ENCODE results near the gene TGFBR3.
"Not testable (repeated sequence)": the region's sequence is repeated elsewhere in the genome, so short reads cannot be mapped to it uniquely, and the experiment has no call there.

The TGFBR3 gene

DNA sequence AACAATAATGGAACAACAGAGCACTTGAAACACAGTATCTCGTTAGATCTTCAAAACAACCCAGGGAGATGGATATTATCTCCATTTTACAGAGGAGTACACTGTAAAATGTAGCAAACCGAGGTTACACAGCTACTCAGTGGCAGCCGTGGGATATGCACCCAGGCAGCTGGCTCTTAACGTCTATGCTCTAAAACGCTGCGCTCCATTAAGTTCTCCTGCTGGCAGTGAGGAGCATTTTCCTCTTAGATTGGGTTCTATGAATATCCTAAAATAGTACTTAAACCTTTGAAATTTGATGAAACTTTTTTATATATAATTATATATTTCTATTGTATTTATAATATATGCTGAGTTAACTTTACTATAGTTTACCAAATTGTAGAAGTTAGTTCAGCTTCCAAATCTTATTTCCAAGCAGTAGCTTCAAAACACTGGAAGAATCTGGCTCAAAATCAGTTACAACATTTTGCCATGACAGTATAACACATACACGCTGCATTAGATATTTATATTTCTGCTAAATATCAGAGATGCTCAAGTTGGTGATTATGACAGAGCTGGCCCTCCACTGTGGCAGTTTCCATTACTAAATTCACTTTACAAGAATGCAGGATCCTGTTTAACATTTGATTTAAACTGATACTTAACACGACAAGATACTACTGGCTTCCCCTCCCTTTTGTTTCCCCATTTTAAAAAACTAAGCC is 49.5 kb downstream of the TGFBR3 start:
- no peak overlapping the region for H3K27ac ChIP-seq
- CTCF ChIA-PET, result no interaction called here
- DNase-seq (ENCODE audit: low spot score), result no peak
- TF ChIP-seq, protein P1, sequence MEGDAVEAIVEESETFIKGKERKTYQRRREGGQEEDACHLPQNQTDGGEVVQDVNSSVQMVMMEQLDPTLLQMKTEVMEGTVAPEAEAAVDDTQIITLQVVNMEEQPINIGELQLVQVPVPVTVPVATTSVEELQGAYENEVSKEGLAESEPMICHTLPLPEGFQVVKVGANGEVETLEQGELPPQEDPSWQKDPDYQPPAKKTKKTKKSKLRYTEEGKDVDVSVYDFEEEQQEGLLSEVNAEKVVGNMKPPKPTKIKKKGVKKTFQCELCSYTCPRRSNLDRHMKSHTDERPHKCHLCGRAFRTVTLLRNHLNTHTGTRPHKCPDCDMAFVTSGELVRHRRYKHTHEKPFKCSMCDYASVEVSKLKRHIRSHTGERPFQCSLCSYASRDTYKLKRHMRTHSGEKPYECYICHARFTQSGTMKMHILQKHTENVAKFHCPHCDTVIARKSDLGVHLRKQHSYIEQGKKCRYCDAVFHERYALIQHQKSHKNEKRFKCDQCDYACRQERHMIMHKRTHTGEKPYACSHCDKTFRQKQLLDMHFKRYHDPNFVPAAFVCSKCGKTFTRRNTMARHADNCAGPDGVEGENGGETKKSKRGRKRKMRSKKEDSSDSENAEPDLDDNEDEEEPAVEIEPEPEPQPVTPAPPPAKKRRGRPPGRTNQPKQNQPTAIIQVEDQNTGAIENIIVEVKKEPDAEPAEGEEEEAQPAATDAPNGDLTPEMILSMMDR (conservative IDR thresholded peaks at IDR 0.05; ENCODE audit: low read depth), result no peak
- POLR2A ChIA-PET (ENCODE audit: low non-redundant PET), result no interaction called here

DNA sequence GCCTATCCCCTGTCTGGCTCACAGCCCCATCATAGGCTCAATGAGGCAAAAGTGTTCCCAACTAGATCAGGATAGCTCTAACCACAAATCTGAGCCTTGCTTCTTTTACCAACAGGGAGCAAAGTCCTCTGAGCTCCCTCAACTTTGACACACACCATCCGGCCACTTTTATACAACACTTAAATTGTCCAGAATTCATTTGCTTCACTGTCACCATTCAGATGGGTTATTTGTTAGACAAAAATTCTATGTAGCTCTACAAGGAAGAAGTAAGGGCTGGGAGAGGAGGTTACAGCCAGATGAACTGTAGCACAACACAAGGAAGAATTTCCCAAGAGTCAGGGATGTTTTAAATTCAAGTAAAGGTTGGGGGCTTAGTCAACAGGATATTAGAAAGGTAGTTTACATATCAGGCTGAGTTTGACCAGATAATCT is 50.8 kb downstream of the TGFBR3 start:
- CTCF ChIA-PET, result interaction anchor here (0.6 kb wide), 1 partner anchor 426 kb away, joined by 4 read pairs; no protein-coding TSS in a partner anchor

GRCh38 chr1:91834549-91834948 is 51.4 kb downstream of the TGFBR3 start:
- CTCF ChIA-PET, result interaction anchor here (0.6 kb wide), 1 partner anchor 425 kb away, joined by 4 read pairs; no protein-coding TSS in a partner anchor
- DNase-seq (ENCODE audit: low spot score); H3K27ac ChIP-seq; POLR2A ChIA-PET (ENCODE audit: low non-redundant PET): not testable (repeated sequence)

More for the DNA sequence above, 50.8 kb downstream of the TGFBR3 start:
- no peak for DNase-seq (ENCODE audit: low spot score)
- POLR2A ChIA-PET (ENCODE audit: low non-redundant PET), result no interaction called here
- no peak overlapping the region for H3K27ac ChIP-seq
- TF ChIP-seq, protein P1 (conservative IDR thresholded peaks at IDR 0.05; ENCODE audit: low read depth), result no peak

DNA sequence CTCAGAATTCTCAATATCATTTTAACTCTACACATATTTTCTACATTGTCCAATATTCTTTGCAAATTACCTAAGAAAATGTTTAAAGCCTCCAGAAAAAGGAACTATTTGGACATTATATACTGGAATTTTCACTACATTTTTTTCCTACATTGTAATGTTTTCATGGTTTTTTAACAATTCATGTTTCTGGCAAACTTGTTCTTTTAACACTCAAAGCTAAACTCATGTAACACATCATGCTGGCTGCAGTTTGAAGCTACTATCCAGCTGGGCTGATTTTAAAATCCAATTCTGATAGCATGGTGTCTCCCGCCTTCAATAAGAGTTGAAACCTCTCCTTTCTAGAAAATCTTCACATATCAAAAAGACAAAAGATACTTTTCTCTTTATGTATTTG is 52.0 kb downstream of the TGFBR3 start:
- TF ChIP-seq, protein P1 (conservative IDR thresholded peaks at IDR 0.05; ENCODE audit: low read depth), result no peak
- POLR2A ChIA-PET (ENCODE audit: low non-redundant PET), result no interaction called here
- no peak for DNase-seq (ENCODE audit: low spot score)
- CTCF ChIA-PET, result no interaction called here
- no peak overlapping the region for H3K27ac ChIP-seq

- CTCF ChIA-PET, result interaction anchor here (0.6 to 0.7 kb wide), 4 partner anchors 31 to 903 kb away, joined by 3 to 4 read pairs (median 4); no protein-coding TSS in a partner anchor
- H3K27ac ChIP-seq, result peak overlapping the region; percentile 53
- no peak for DNase-seq (ENCODE audit: low spot score)
- POLR2A ChIA-PET (ENCODE audit: low non-redundant PET), result no interaction called here
- TF ChIP-seq, protein P1 (conservative IDR thresholded peaks at IDR 0.05; ENCODE audit: low read depth), result no peak
Observed at GRCh38 chr1:91831132-91831930, 54.6 kb downstream of the TGFBR3 start.

DNA sequence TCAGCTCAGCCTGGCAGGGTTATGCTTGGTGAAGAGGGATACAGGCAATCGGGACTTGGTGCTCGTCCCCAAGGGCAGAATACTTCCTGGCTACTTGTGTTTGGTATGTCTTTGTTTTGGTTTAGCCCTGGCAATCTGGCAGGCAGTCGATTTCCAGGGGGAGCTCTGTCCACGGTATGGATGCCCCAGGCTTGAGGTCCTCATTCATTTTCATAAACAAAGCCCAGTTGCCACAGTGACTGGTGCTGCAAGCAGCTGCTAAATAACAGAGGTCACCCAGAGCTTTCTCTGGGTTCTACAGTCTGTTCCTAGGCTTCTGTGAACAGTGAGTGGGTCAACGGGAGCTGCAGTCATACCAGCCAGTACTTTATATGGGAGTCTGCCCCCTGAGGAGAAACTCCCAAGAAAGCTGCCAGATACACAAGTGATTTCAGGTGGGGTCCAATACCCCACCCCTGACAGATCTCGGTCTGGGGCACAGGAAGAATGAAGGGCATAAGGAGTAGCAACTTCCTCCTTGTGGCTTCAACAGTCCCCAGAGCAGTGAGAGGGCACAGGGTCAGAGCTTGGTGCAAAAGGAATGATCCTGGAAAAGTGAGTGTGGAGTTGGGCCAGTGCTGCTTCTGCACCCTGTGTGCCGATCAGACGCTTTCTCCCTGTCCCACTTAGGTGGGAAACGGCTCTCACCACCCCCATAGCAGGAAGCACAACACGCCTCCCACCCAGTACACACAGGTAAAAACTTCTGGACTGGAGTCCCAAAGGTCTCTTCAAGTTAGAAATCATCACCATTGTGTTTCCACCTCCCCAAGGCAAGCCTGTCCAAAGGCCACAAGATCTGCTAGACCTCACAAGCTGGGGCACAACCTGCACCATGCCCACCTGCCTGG is 55.5 kb downstream of the TGFBR3 start:
- no peak for DNase-seq (ENCODE audit: low spot score)
- ChIA-PET CTCF (interaction anchor here (0.6 kb wide), 1 partner anchor 30 kb away, joined by 4 read pairs; no protein-coding TSS in a partner anchor), POLR2A (ENCODE audit: low non-redundant PET) (no interaction called here)
- H3K27ac ChIP-seq, result peak overlapping the region; percentile 53
- TF ChIP-seq, protein P1 (conservative IDR thresholded peaks at IDR 0.05; ENCODE audit: low read depth), result no peak; the same call in 1 of the 2 replicates

Data from RWPE1 (cell line).